CD14-positive monocyte (primary cell): ENCODE results near the gene FARP1. TPM values are rescaled to one million over a fixed set of nuclear protein-coding genes. Genes with fewer than 3 reads are reported as not detected.

Source experiments
- DNase-seq, 3 donors: peaks; one replicate each; pipeline ENCODE4 v3.0.0-alpha.2; 2011 to 2022
- H2AFZ ChIP-seq: 2 replicates; pipeline ENCODE4 v1.6.0; 2012; ENCODE audit warnings: mild to moderate bottlenecking, low read depth, low read length, inconsistent platforms; ENCODE audit not compliant: insufficient read depth, poor library complexity, severe bottlenecking
- H3K27ac ChIP-seq, 2 donors: 1 replicate in 1 of 2; 2 replicates in 1 of 2; pipeline ENCODE4 v1.5.1; 2012 to 2013; ENCODE audit warnings: low read length in 2 of 2, control low read depth in 1 of 2, inconsistent platforms in 1 of 2, low read depth in 1 of 2, mild to moderate bottlenecking in 1 of 2
- H3K27me3 ChIP-seq, 2 donors: one replicate each; pipeline versions ENCODE4 v1.6.0 to v1.6.1; 2011 to 2013; ENCODE audit warnings: low read length in 2 of 2; ENCODE audit not compliant: control insufficient read depth in 2 of 2, insufficient read depth in 2 of 2
- H3K36me3 ChIP-seq, 2 donors: replicated peaks in 1 of 2; 1 replicate in 1 of 2; 2 replicates in 1 of 2; pipeline versions ENCODE4 v1.5.1 to v1.6.1; 2012 to 2013; ENCODE audit warnings: low read length in 2 of 2, control low read depth in 1 of 2, inconsistent platforms in 1 of 2, mild to moderate bottlenecking in 1 of 2; ENCODE audit not compliant: insufficient read depth in 2 of 2, control insufficient read depth in 1 of 2
- H3K4me1 ChIP-seq, 2 donors: 1 replicate in 1 of 2; 2 replicates in 1 of 2; pipeline versions ENCODE4 v1.5.1 to v1.6.1; 2012 to 2013; ENCODE audit warnings: low read length in 2 of 2, control low read depth in 1 of 2, inconsistent platforms in 1 of 2, mild to moderate bottlenecking in 1 of 2, moderate library complexity in 1 of 2; ENCODE audit not compliant: insufficient read depth in 2 of 2, control insufficient read depth in 1 of 2
- H3K4me2 ChIP-seq: replicated peaks from 2 replicates; pipeline ENCODE3; 2012; ENCODE audit warnings: low read length, moderate library complexity, mild to moderate bottlenecking; ENCODE audit not compliant: poor library complexity, severe bottlenecking; ENCODE audit errors: extremely low read depth
- H3K4me3 ChIP-seq, 3 experiments: fragments of 200-600 bp in 1 of 3; sonication (generic) in 1 of 3; replicated peaks in 1 of 3; 1 replicate in 2 of 3; 2 replicates in 1 of 3; pipeline ENCODE4 v1.5.1; 2011 to 2013; ENCODE audit warnings: low read length in 3 of 3, mild to moderate bottlenecking in 3 of 3, control low read depth in 2 of 3, low read depth in 2 of 3, inconsistent platforms in 1 of 3, moderate library complexity in 1 of 3
- H3K79me2 ChIP-seq: 2 replicates; pipeline ENCODE4 v1.6.0; 2012; ENCODE audit warnings: mild to moderate bottlenecking, control low read depth, inconsistent platforms, low read length, moderate library complexity; ENCODE audit not compliant: insufficient read depth
- H3K9ac ChIP-seq: 2 replicates; pipeline ENCODE4 v1.6.0; 2017; ENCODE audit warnings: low read length, mild to moderate bottlenecking; ENCODE audit not compliant: insufficient read depth, poor library complexity, severe bottlenecking
- H3K9me3 ChIP-seq, 2 donors: replicated peaks in 1 of 2; 1 replicate in 1 of 2; 2 replicates in 1 of 2; pipeline versions ENCODE4 v1.5.1 to v1.6.1; 2012 to 2013; ENCODE audit warnings: low read length in 2 of 2, control low read depth in 1 of 2; ENCODE audit not compliant: control insufficient read depth in 1 of 2, insufficient read depth in 1 of 2
- H4K20me1 ChIP-seq: 2 replicates; pipeline ENCODE4 v1.6.0; 2012; ENCODE audit warnings: mild to moderate bottlenecking, low read length, control low read depth, moderate library complexity; ENCODE audit not compliant: insufficient read depth
- H3K27ac Mint-ChIP-seq, 7 donors: one replicate each; pipeline ENCODE4 v1.8.0; 2020; ENCODE audit warnings: mild to moderate bottlenecking in 7 of 7, mixed read lengths in 7 of 7, moderate library complexity in 6 of 7, inconsistent platforms in 2 of 7
- H3K27me3 Mint-ChIP-seq, 3 donors: one replicate each; pipeline ENCODE4 v1.8.0; 2021 to 2022; ENCODE audit warnings: low read depth in 3 of 3, mild to moderate bottlenecking in 3 of 3, mixed read lengths in 3 of 3, moderate library complexity in 3 of 3, inconsistent platforms in 1 of 3
- H3K36me3 Mint-ChIP-seq, 2 donors: one replicate each; pipeline ENCODE4 v1.8.0; 2020; ENCODE audit warnings: mixed read lengths in 2 of 2, inconsistent platforms in 1 of 2, mild to moderate bottlenecking in 1 of 2
- H3K4me1 Mint-ChIP-seq: one replicate; pipeline ENCODE4 v1.8.0; 2020; ENCODE audit warnings: mild to moderate bottlenecking, mixed read lengths
- H3K4me3 Mint-ChIP-seq, 2 donors: one replicate each; pipeline ENCODE4 v1.8.0; 2020; ENCODE audit warnings: mild to moderate bottlenecking in 2 of 2, mixed read lengths in 2 of 2, moderate library complexity in 1 of 2
- H3K9me3 Mint-ChIP-seq, 7 donors: one replicate each; pipeline ENCODE4 v1.8.0; 2020 to 2022; ENCODE audit warnings: mixed read lengths in 7 of 7, mild to moderate bottlenecking in 6 of 7, moderate library complexity in 6 of 7, inconsistent platforms in 2 of 7
- CTCF ChIP-seq: fragments of 200-600 bp; IDR thresholded peaks from one replicate; pipeline ENCODE4 v1.8.0; 2022; ENCODE audit warnings: antibody characterized with exemption, mild to moderate bottlenecking
- WGBS: methylation state at CpG from one replicate; pipeline ENCODE4 v1.1.5; 2013; ENCODE audit warnings: missing lambda C conversion rate; ENCODE audit not compliant: insufficient coverage; 5-methylcytosine and 5-hydroxymethylcytosine counted together
- intact Hi-C, 2 donors: fragments of 100-400 bp; cut with micrococcal nuclease; formaldehyde crosslinking; loops; one replicate each; pipeline versions ENCODE4 v1.15.0 to v1.15.1; 2023
- polyA plus RNA-seq, 3 donors: library from polyadenylated mRNA; depleted of rRNA in 1 of 3; unstranded in 2 of 3; stranded (reverse) in 1 of 3; fragments of 300-500 nt in 2 of 3; fragments of >200 nt in 1 of 3; fragmentation: Illumina TruSeq in 2 of 3; gene quantifications; 1 replicate in 2 of 3; 2 replicates in 1 of 3; pipeline ENCODE4 v1.2.3, GENCODE V29; 2012 to 2021

FARP1 gene
- polyA plus RNA-seq, 3 donors: 0.01 to 0.16 (median 0.12) TPM

DNA sequence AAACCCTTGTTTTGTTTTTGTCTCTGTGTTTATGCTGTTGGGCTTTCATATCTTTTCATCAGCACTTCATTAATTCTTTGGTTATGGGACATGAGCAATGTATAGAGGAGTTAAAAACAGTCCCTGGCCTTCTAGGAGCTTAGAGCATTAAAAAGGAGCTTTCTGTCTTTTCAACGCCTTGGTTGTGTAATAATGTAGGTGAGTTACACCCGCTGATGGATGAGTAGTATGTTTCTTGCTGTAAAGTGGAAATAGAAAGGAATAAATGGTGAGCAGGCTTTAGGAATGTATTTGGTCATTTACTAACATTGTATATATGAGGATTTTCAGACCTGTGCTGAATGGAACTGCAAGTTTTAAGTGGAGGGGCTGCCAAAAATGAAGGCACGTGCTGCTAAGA is 155.7 kb downstream of the FARP1 start:
- peaks cover 0 to 4% (median 0%) of the 10 kb centered on the region in 7 donors for H3K9me3 Mint-ChIP-seq
- H3K36me3 ChIP-seq: no peaks in the 10 kb centered on the region
- TF ChIP-seq CTCF: no peak
- H3K79me2 ChIP-seq: no peaks in the 10 kb centered on the region
- no peaks in the 10 kb centered on the region for H3K36me3 Mint-ChIP-seq
- H3K4me3 ChIP-seq: no peak overlapping the region
- H3K9ac ChIP-seq: no peak overlapping the region
- H3K4me2 ChIP-seq: no peak overlapping the region
- H3K27ac Mint-ChIP-seq: no peak overlapping the region
- no peak overlapping the region for H3K4me3 Mint-ChIP-seq
- no peaks in the 10 kb centered on the region for H3K9me3 ChIP-seq
- H2AFZ ChIP-seq: no peak overlapping the region
- intact Hi-C loops: no loop called here
- no peaks in the 10 kb centered on the region for H4K20me1 ChIP-seq
- 61% methylated on average over 3 of the region's 3 CpGs for WGBS
- no peaks in the 10 kb centered on the region for H3K4me1 Mint-ChIP-seq
- peaks cover 0 to 3% (median 2%) of the 10 kb centered on the region in 3 donors for H3K27me3 Mint-ChIP-seq
- H3K27me3 ChIP-seq: no peaks in the 10 kb centered on the region
- no peak for DNase-seq
- no peak overlapping the region for H3K27ac ChIP-seq
- no peaks in the 10 kb centered on the region for H3K4me1 ChIP-seq

DNA sequence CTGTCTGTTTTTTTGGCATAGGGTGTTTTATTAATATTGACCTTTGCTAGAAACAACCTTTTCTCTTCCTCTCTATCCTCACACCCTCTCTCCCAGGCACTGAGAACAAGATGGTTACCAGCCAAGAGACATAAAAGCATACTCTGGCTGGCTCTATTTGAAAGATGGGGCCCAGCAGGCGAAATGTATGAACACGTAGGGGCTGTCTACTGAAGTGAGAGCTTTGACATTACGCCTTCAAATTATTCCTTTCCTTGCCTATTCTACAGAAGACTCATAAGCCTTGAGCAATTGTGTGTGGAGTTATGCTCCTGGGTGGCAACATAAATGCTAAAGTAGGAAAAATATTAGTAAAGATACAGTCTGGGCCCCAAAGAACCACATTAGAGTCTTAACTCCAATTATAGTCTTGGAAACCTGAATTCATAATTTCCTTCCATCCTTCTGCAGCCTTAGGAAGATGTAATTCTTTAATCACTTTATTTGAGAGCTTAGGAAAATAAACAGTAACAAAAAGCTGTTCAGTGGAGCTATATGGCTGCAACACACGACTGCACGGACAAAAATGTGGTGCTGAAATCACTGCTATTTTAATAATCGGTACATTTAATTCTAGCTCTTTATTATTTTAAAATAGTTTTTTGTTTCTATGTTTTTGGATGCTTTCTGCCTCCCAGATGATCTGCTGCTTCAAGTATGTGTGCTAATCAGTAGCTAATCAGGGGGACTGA is 156.5 kb downstream of the FARP1 start:
- Histone ChIP-seq H3K79me2 (no peaks in the 10 kb centered on the region), H3K9ac (no peak overlapping the region), H3K9me3 (no peaks in the 10 kb centered on the region), H4K20me1 (no peaks in the 10 kb centered on the region), H3K4me1 (no peaks in the 10 kb centered on the region), H3K36me3 (no peaks in the 10 kb centered on the region), H3K27me3 (no peaks in the 10 kb centered on the region), H3K4me3 (no peak overlapping the region), H2AFZ (no peak overlapping the region), H3K27ac (no peak overlapping the region), H3K4me2 (no peak overlapping the region)
- DNase-seq: no peak
- Mint-ChIP-seq H3K27me3 (peaks cover 0 to 3% (median 2%) of the 10 kb centered on the region in 3 donors), H3K27ac (no peak overlapping the region), H3K4me3 (no peak overlapping the region), H3K9me3 (peaks cover 0 to 4% (median 0%) of the 10 kb centered on the region in 7 donors), H3K36me3 (no peaks in the 10 kb centered on the region), H3K4me1 (no peaks in the 10 kb centered on the region)
- no CpG with 5 or more reads among the region's 6 CpGs for WGBS
- intact Hi-C loops: no loop called here
- no peak for TF ChIP-seq CTCF
